NCI-H2029 treated with DMSO at 0.1 percent for 48 hours (cell line): ENCODE results near the gene GRK4.

ENCODE experiments used
- DNase-seq: peaks from one replicate; lab custom pipeline; 2025; lab: John Stamatoyannopoulos, UW

GRK4 gene

GRCh38 chr4:3011456-3012220 lies 48.3 kb downstream of the GRK4 start:
- DNase-seq = no peak

GRCh38 chr4:3013323-3013722 lies 50.0 kb downstream of the GRK4 start:
- no peak for DNase-seq

- no peak for DNase-seq
These were observed 50.5 kb downstream of the GRK4 start for GRCh38 chr4:3013839-3014350.

GRCh38 chr4:3016961-3017360 lies 53.6 kb downstream of the GRK4 start:
- DNase-seq = no peak

- no peak for DNase-seq
These were observed 54.1 kb downstream of the GRK4 start for GRCh38 chr4:3017504-3017903.

- no peak for DNase-seq
These were observed 55.9 kb downstream of the GRK4 start for GRCh38 chr4:3019145-3019846.

GRCh38 chr4:3021127-3021526 lies 57.8 kb downstream of the GRK4 start:
- DNase-seq = no peak

- DNase-seq = no peak
These were observed 58.3 kb downstream of the GRK4 start for GRCh38 chr4:3021627-3022026.

- no peak for DNase-seq
These were observed 58.7 kb downstream of the GRK4 start for GRCh38 chr4:3022112-3022511.

- DNase-seq = no peak
These were observed 59.3 kb downstream of the GRK4 start for GRCh38 chr4:3022651-3023050.

- no peak for DNase-seq
These were observed 62.5 kb downstream of the GRK4 start for GRCh38 chr4:3025881-3026280.

- no peak for DNase-seq
These were observed 63.2 kb downstream of the GRK4 start for GRCh38 chr4:3026540-3026939.

GRCh38 chr4:3029464-3029863 lies 66.1 kb downstream of the GRK4 start:
- no peak for DNase-seq

- no peak for DNase-seq
These were observed 67.4 kb downstream of the GRK4 start for GRCh38 chr4:3030566-3031356.

GRCh38 chr4:3031357-3032082 lies 68.1 kb downstream of the GRK4 start:
- DNase-seq = peak; percentile 58

GRCh38 chr4:3034231-3034630 lies 70.9 kb downstream of the GRK4 start:
- DNase-seq = no peak

- no peak for DNase-seq
These were observed 71.9 kb downstream of the GRK4 start for GRCh38 chr4:3035249-3035648.

GRCh38 chr4:3035674-3036073 lies 72.3 kb downstream of the GRK4 start:
- DNase-seq = no peak

GRCh38 chr4:3036131-3036952 lies 73.0 kb downstream of the GRK4 start:
- DNase-seq = no peak

GRCh38 chr4:3037957-3038461 lies 74.6 kb downstream of the GRK4 start:
- DNase-seq = no peak
